Suprapubic skin (tissue), 4 donors: Measurements from ENCODE around the gene LARP6.

ENCODE experiments used
- CTCF ChIP-seq, 2 donors: fragments of 200-600 bp in 1 of 2; fragments of 450-650 bp in 1 of 2; sonication (generic) in 1 of 2; IDR thresholded peaks; one replicate each; pipeline ENCODE4 v1.5.1; 2016 to 2019; ENCODE audit warnings: antibody characterized with exemption in 2 of 2, mild to moderate bottlenecking in 1 of 2, moderate library complexity in 1 of 2
- EP300 ChIP-seq: sonication (generic); formaldehyde crosslinking; IDR thresholded peaks from one replicate; pipeline ENCODE4 v1.6.1; 2017; ENCODE audit warnings: antibody characterized with exemption
- POLR2A ChIP-seq, 2 donors: fragments of 450-650 bp; IDR thresholded peaks; one replicate each; pipeline ENCODE4 v1.6.1; 2017; ENCODE audit warnings: antibody characterized with exemption in 2 of 2, mild to moderate bottlenecking in 2 of 2, moderate library complexity in 2 of 2
- POLR2AphosphoS5 ChIP-seq, 3 donors: sonication (generic); formaldehyde crosslinking; IDR thresholded peaks; one replicate each; pipeline ENCODE4 v1.6.1; 2017; ENCODE audit warnings: antibody characterized with exemption in 3 of 3

- TF ChIP-seq CTCF (IDR thresholded peaks at IDR 0.05) (no peak), POLR2A (IDR thresholded peaks at IDR 0.05) (no peak), POLR2AphosphoS5 (IDR thresholded peaks at IDR 0.05) (peak in 2 of 3 donors; percentile 36 to 88), EP300 (no peak)
These were observed 3.1 kb upstream of the LARP6 start for GRCh38 chr15:70856884-70857561.
